Thyroid gland (tissue), 4 donors: Measurements from ENCODE around the gene HK3.

Experiments
- POLR2A ChIP-seq, 2 donors: fragments of 450-650 bp; IDR thresholded peaks; one replicate each; pipeline ENCODE4 v1.6.1; 2017; ENCODE audit warnings: antibody characterized with exemption in 2 of 2, mild to moderate bottlenecking in 2 of 2, moderate library complexity in 1 of 2
- TF ChIP-seq, protein P1 (sequence below), 6 experiments: fragments of 200-600 bp in 3 of 6; fragments of 450-650 bp in 3 of 6; sonication (generic) in 3 of 6; IDR thresholded peaks; one replicate each; pipeline ENCODE4 v1.5.1; 2016 to 2019; ENCODE audit warnings: antibody characterized with exemption in 6 of 6, mild to moderate bottlenecking in 2 of 6, inconsistent platforms in 1 of 6, moderate library complexity in 1 of 6

GRCh38 chr5:176836811-176837706 is 62.1 kb downstream of the HK3 start:
- TF ChIP-seq POLR2A (IDR thresholded peaks at IDR 0.05): no peak
- TF ChIP-seq, protein P1, sequence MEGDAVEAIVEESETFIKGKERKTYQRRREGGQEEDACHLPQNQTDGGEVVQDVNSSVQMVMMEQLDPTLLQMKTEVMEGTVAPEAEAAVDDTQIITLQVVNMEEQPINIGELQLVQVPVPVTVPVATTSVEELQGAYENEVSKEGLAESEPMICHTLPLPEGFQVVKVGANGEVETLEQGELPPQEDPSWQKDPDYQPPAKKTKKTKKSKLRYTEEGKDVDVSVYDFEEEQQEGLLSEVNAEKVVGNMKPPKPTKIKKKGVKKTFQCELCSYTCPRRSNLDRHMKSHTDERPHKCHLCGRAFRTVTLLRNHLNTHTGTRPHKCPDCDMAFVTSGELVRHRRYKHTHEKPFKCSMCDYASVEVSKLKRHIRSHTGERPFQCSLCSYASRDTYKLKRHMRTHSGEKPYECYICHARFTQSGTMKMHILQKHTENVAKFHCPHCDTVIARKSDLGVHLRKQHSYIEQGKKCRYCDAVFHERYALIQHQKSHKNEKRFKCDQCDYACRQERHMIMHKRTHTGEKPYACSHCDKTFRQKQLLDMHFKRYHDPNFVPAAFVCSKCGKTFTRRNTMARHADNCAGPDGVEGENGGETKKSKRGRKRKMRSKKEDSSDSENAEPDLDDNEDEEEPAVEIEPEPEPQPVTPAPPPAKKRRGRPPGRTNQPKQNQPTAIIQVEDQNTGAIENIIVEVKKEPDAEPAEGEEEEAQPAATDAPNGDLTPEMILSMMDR (IDR thresholded peaks at IDR 0.05): no peak
